Small intestine (tissue), 7 donors: ENCODE data around the gene DIAPH2. TPM values are rescaled to one million over a fixed set of nuclear protein-coding genes. Genes with fewer than 3 reads are reported as not detected.
A peak's percentile ranks its signal among the peaks of the same experiment; 100 is the strongest.
"Not testable (repeated sequence)": the region's sequence is repeated elsewhere in the genome, so short reads cannot be mapped to it uniquely, and the experiment has no call there.

Source experiments
- DNase-seq, 2 donors: peaks; one replicate each; pipeline versions ENCODE4 v3.0.0 to v3.0.0-alpha.2; 2013
- FAIRE-seq: peaks from 2 replicates; lab custom pipeline; 2012; peaks lifted over from hg19 to GRCh38; lab: Jason Lieb, UNC
- H3K27ac ChIP-seq, 3 donors: one replicate each; pipeline ENCODE4 v1.5.1; 2013; ENCODE audit warnings: low read length in 2 of 3, mild to moderate bottlenecking in 2 of 3, control low read depth in 1 of 3, inconsistent platforms in 1 of 3, low read depth in 1 of 3, moderate library complexity in 1 of 3
- H3K27me3 ChIP-seq, 3 donors: one replicate each; pipeline ENCODE4 v1.6.1; 2013; ENCODE audit warnings: low read length in 3 of 3, inconsistent platforms in 1 of 3; ENCODE audit not compliant: control insufficient read depth in 3 of 3, insufficient read depth in 3 of 3
- H3K36me3 ChIP-seq, 3 donors: one replicate each; pipeline ENCODE4 v1.6.1; 2013; ENCODE audit warnings: low read length in 3 of 3, inconsistent platforms in 1 of 3, low read depth in 1 of 3, mild to moderate bottlenecking in 1 of 3, moderate library complexity in 1 of 3; ENCODE audit not compliant: control insufficient read depth in 3 of 3, insufficient read depth in 2 of 3
- H3K4me1 ChIP-seq, 3 donors: one replicate each; pipeline ENCODE4 v1.6.1; 2013; ENCODE audit warnings: low read length in 2 of 3, inconsistent platforms in 1 of 3, low read depth in 1 of 3, mild to moderate bottlenecking in 1 of 3, moderate library complexity in 1 of 3; ENCODE audit not compliant: control insufficient read depth in 3 of 3, insufficient read depth in 2 of 3
- H3K4me3 ChIP-seq, 3 donors: one replicate each; pipeline ENCODE4 v1.5.1; 2013; ENCODE audit warnings: low read length in 3 of 3, control low read depth in 1 of 3, inconsistent platforms in 1 of 3, low read depth in 1 of 3, mild to moderate bottlenecking in 1 of 3, moderate library complexity in 1 of 3
- H3K9me3 ChIP-seq, 2 donors: one replicate each; pipeline ENCODE4 v1.6.1; 2013; ENCODE audit warnings: low read depth in 1 of 2, low read length in 1 of 2; ENCODE audit not compliant: control insufficient read depth in 2 of 2, insufficient read depth in 1 of 2
- WGBS, 3 donors: extraction: QIAGEN DNeasy Blood & Tissue Kit; methylation state at CpG; one replicate each; pipeline ENCODE4 v1.1.7; 2013; 5-methylcytosine and 5-hydroxymethylcytosine counted together
- polyA plus RNA-seq, 4 donors: library from polyadenylated mRNA; stranded (reverse) in 3 of 4; unstranded in 1 of 4; fragments of 200-250 nt in 3 of 4; fragments of 120-200 nt in 1 of 4; gene quantifications; one replicate each; pipeline versions ENCODE4 v1.2.1 to v1.2.3, GENCODE V29; 2013
- donor health status: healthy with polysubstance abuse.
- donor health status: control.
- donor health status: control.
- donor health status: Bipolar disorder and iron deficiency.
- donor health status: healthy.

DIAPH2 gene
- polyA plus RNA-seq, 4 donors = 5.1 to 11.7 (median 6.1) TPM

DNA sequence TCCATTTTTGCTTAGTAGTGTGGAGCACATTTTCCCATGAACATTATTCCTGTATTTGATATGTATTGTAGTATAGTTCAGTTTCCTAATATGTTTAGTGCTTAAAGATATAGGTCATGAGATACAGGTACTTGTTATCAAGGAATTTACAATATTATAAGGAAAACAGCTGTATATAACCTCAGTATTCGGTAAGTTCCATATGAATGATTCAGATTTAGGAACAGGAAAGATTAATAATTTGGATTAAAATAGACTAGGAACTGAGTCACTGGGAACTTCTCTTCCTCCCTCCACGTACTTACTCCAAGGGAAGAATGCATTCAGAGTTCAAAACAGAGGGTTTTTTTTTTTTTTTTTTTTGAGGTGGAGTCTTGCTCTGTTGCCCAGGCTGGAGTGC lies 20.0 kb downstream of the DIAPH2 start:
- 74 to 90% (median 83%) methylated on average over 2 of the region's 2 CpGs for WGBS, 3 donors
- FAIRE-seq = no peak

DNA sequence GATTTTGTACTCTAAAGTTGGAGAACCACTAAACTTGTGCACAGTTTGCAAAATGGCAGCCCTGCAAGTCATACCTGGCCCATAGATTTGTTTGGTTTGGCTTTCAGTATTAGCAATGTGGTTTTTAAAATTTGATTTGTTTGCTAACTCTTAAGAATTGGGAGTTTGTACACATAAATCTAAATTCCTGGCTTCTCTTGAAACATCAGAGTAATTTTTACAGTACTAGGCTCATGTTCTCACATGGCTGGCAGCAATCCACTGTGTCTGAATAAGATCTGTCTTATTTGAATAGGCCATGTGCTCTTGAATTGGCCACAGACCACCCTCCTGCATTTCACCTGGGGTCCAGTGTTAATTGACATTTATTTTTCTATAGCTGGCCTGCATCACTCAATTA lies 21.3 kb downstream of the DIAPH2 start:
- Histone ChIP-seq H3K27me3 (no peaks in the 10 kb centered on the region), H3K4me3 (no peak overlapping the region), H3K4me1 (no peaks in the 10 kb centered on the region), H3K36me3 (no peaks in the 10 kb centered on the region), H3K9me3 (no peaks in the 10 kb centered on the region), H3K27ac (no peak overlapping the region)
- DNase-seq = no peak
- no peak for FAIRE-seq

More for the DNA sequence above, 20.0 kb downstream of the DIAPH2 start:
- no peak overlapping the region for H3K27ac ChIP-seq
- no peaks in the 10 kb centered on the region for H3K27me3 ChIP-seq
- no peak overlapping the region for H3K4me3 ChIP-seq
- H3K9me3 ChIP-seq = no peaks in the 10 kb centered on the region
- no peaks in the 10 kb centered on the region for H3K4me1 ChIP-seq
- H3K36me3 ChIP-seq = no peaks in the 10 kb centered on the region
- DNase-seq = no peak

- Histone ChIP-seq H3K9me3 (no peaks in the 10 kb centered on the region), H3K4me1 (no peaks in the 10 kb centered on the region), H3K36me3 (no peaks in the 10 kb centered on the region), H3K27ac (no peak overlapping the region), H3K4me3 (no peak overlapping the region), H3K27me3 (no peaks in the 10 kb centered on the region)
- DNase-seq (no peak), FAIRE-seq (no peak)
- 56 to 89% (median 74%) methylated on average over 1 of the region's 1 CpG for WGBS, 3 donors
These were observed 23.2 kb downstream of the DIAPH2 start for GRCh38 chrX:96707804-96708203.

DNA sequence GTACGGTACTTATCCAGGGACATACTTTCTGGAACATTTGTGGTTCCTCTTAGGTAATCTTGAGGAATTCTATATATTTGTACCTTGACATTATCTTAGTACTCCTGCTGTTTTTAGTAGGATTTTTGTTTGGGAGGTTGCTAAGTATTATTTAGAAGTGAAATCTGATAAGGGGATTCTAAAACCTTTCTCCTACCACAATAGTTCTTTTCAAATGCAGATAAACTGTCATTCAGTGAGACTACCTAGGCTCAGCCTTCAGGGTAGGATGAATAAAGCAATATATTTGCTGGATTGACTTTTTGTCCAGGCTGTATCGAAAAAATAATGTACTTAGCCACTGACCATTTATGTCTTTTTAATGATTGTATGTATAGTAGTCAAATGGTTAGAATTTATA lies 25.4 kb downstream of the DIAPH2 start:
- H3K9me3 ChIP-seq = no peaks in the 10 kb centered on the region
- no peak overlapping the region for H3K4me3 ChIP-seq
- no peak for DNase-seq
- no peaks in the 10 kb centered on the region for H3K36me3 ChIP-seq
- no peaks in the 10 kb centered on the region for H3K4me1 ChIP-seq
- H3K27ac ChIP-seq = no peak overlapping the region
- no peaks in the 10 kb centered on the region for H3K27me3 ChIP-seq
- WGBS, 3 donors = 80 to 95% (median 91%) methylated on average over 2 of the region's 2 CpGs
- FAIRE-seq = no peak

DNA sequence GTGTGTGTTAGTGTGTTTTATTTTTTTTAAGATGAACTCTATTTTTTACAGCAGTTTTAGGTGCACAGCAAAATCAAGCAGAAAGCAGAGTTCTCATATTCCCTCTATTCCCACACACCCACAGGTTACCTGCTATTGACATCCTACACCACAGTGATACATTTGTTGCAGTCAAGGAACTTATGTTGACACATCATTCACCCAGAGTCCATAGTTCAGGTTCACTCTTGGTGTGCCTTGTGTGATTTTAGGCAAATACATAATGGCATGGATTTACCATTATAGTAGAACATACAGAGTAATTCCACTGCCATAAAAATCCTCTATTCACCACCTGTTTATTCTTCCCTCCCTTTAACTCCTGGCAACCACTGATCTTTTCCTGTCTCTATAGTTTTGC lies 28.7 kb downstream of the DIAPH2 start:
- H3K9me3 ChIP-seq = no peaks in the 10 kb centered on the region
- no peaks in the 10 kb centered on the region for H3K4me1 ChIP-seq
- no peak for FAIRE-seq
- H3K27me3 ChIP-seq = no peaks in the 10 kb centered on the region
- no peaks in the 10 kb centered on the region for H3K36me3 ChIP-seq
- H3K4me3 ChIP-seq = no peak overlapping the region
- no peak overlapping the region for H3K27ac ChIP-seq
- peak; percentile 59 to 68 for DNase-seq

DNA sequence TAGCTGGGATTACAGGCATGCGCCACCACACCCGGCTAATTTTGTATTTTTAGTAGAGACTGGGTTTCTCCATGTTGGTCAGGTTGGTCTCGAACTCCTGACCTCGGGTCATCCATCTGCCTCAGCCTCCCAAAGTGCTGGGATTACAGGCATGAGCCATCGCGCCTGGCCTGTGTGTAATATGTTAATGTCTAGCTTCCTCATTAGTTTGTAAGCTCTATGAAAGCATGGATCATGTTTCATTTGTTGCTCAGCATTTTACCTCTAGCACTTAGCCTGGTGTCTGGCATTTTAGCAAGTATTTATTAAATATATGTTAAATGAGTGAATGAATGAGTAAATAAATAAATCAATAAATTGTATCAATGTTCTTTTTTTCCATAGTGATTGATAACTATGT lies 29.8 kb downstream of the DIAPH2 start:
- H3K36me3 ChIP-seq, H3K4me1 ChIP-seq, FAIRE-seq, H3K27ac ChIP-seq, H3K9me3 ChIP-seq, H3K27me3 ChIP-seq, DNase-seq, H3K4me3 ChIP-seq: not testable (repeated sequence)
- WGBS, 3 donors = 81 to 94% (median 93%) methylated on average over 6 of the region's 6 CpGs

DNA sequence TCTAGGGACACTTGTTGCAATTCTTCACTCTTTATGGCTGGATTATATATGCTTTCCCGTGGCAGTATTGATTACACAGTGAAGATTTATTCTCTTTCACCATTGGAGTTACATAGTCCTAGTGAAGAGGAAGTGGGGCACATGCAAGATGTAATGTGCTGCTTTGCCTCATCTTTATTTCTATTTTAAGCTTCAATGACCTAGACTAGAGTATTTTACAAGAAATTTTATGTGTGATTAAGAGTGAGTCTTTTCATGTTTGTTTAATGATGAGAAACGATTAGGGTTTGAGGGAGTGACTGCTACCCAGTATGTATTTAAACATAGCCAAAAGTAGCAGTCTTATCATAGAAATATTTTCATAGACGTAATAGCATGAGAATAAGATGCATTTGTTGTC lies 30.8 kb downstream of the DIAPH2 start:
- no peak for DNase-seq
- H3K27me3 ChIP-seq = no peaks in the 10 kb centered on the region
- no peaks in the 10 kb centered on the region for H3K9me3 ChIP-seq
- no peak overlapping the region for H3K4me3 ChIP-seq
- no peaks in the 10 kb centered on the region for H3K36me3 ChIP-seq
- no peak for FAIRE-seq
- 39 to 54% (median 51%) methylated on average over 3 of the region's 3 CpGs for WGBS, 3 donors
- no peaks in the 10 kb centered on the region for H3K4me1 ChIP-seq
- H3K27ac ChIP-seq = no peak overlapping the region

DNA sequence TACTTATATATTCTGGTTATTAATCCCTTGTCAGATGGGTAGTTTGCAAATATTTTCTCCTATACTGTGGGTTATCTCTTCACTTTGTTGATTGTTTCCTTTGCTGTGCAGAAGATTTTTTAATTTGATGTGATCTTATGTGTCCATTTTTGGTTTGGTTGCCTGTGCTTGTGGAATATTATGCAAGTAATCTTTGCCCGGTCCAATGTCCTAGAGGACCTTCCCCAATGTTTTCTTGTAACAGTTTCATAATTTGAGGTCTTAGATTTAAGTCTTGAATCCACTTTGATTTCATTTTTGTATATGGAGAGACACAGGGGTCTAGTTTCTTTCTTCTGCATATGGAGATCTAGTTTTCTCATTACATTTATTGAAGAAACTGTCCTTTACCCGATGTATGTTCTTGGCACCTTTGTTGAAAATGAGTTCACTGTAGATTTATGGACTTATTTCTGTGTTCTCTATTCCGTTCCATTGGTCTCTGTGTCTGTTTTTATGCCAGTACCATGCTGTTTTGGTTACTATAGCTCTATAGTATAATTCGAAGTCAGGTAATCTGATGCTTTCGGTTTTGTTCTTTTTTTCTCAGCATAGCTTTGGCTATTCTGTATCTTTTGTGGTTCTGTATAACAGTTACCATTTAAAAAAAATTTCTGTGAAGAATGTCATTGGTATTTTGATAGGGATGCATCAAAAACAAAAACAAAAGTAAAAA lies 34.7 kb downstream of the DIAPH2 start:
- H3K27me3 ChIP-seq = no peaks in the 10 kb centered on the region
- no peaks in the 10 kb centered on the region for H3K36me3 ChIP-seq
- FAIRE-seq = no peak
- H3K4me3 ChIP-seq = no peak overlapping the region
- H3K27ac ChIP-seq = no peak overlapping the region
- no peak for DNase-seq
- 83 to 100% (median 96%) methylated on average over 5 of the region's 5 CpGs for WGBS, 3 donors
- H3K4me1 ChIP-seq = peaks cover 0 to 2% (median 0%) of the 10 kb centered on the region in 3 donors
- no peaks in the 10 kb centered on the region for H3K9me3 ChIP-seq

GRCh38 chrX:96721354-96721753 lies 36.7 kb downstream of the DIAPH2 start:
- peak; percentile 9 to 19 for DNase-seq
- FAIRE-seq = no peak
- Histone ChIP-seq H3K27ac (no peak overlapping the region), H3K27me3 (no peaks in the 10 kb centered on the region), H3K36me3 (no peaks in the 10 kb centered on the region), H3K4me1 (peaks cover 0 to 2% (median 0%) of the 10 kb centered on the region in 3 donors), H3K4me3 (no peak overlapping the region), H3K9me3 (no peaks in the 10 kb centered on the region)
